ENCODE measurements around the gene MGAT4D. TPM values are rescaled to one million over a fixed set of nuclear protein-coding genes. Genes with fewer than 3 reads are reported as not detected.

MGAT4D gene
- total RNA-seq, 1 experiment from 2014 or later = not detected

- TF ChIP-seq, protein P1, sequence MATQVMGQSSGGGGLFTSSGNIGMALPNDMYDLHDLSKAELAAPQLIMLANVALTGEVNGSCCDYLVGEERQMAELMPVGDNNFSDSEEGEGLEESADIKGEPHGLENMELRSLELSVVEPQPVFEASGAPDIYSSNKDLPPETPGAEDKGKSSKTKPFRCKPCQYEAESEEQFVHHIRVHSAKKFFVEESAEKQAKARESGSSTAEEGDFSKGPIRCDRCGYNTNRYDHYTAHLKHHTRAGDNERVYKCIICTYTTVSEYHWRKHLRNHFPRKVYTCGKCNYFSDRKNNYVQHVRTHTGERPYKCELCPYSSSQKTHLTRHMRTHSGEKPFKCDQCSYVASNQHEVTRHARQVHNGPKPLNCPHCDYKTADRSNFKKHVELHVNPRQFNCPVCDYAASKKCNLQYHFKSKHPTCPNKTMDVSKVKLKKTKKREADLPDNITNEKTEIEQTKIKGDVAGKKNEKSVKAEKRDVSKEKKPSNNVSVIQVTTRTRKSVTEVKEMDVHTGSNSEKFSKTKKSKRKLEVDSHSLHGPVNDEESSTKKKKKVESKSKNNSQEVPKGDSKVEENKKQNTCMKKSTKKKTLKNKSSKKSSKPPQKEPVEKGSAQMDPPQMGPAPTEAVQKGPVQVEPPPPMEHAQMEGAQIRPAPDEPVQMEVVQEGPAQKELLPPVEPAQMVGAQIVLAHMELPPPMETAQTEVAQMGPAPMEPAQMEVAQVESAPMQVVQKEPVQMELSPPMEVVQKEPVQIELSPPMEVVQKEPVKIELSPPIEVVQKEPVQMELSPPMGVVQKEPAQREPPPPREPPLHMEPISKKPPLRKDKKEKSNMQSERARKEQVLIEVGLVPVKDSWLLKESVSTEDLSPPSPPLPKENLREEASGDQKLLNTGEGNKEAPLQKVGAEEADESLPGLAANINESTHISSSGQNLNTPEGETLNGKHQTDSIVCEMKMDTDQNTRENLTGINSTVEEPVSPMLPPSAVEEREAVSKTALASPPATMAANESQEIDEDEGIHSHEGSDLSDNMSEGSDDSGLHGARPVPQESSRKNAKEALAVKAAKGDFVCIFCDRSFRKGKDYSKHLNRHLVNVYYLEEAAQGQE (IDR thresholded peaks at IDR 0.05; ENCODE audit: low read depth) = no peak
Measured at GRCh38 chr4:140427106-140427918, 70.8 kb downstream of the MGAT4D start, which contains the start of gene CLGN (continued).

GRCh38 chr4:140426610-140427105 lies 71.4 kb downstream of the MGAT4D start:
- no peak overlapping the region for H2AFZ ChIP-seq (ENCODE audit: low read depth, low read length, poor library complexity, severe bottlenecking)
- ChIA-PET RAD21 (ENCODE audit: low non-redundant PET in 1 of 2, low total read pairs in 2 of 2, uncharacterized antibody in 2 of 2, unreplicated experiment in 2 of 2) (no interaction called here), CTCF (interaction anchor here (0.8 kb wide), 1 partner anchor 29 kb away, joined by 3 read pairs; no protein-coding TSS in a partner anchor), POLR2A (no interaction called here)
- intact Hi-C loops (cut with micrococcal nuclease) = no loop called here
- H3K27ac ChIP-seq (ENCODE audit: low read depth, low read length) = no peak overlapping the region
- no peaks in the 10 kb centered on the region for H3K9me3 ChIP-seq (ENCODE audit: control insufficient read depth in 1 of 2, insufficient read depth in 1 of 2, low read depth in 1 of 2, low read length in 2 of 2)
- H3K4me2 ChIP-seq (ENCODE audit: low read length) = peak overlapping the region; percentile 98
- no peaks in the 10 kb centered on the region for H3K9me2 ChIP-seq (ENCODE audit: insufficient read depth)
- H3K4me1 ChIP-seq (ENCODE audit: control insufficient read depth in 1 of 2, insufficient read depth in 2 of 2, low read length in 2 of 2) = peaks cover 3 to 11% of the 10 kb centered on the region in 2 experiments; a peak in 3 of 4 replicates
- ATAC-seq = no peak
- H3K9ac ChIP-seq (ENCODE audit: low read length) = no peak overlapping the region
- H3K36me3 ChIP-seq (ENCODE audit: control insufficient read depth in 1 of 2, insufficient read depth in 2 of 2, low read length in 2 of 2) = no peaks in the 10 kb centered on the region
- peak overlapping the region; percentile 56 to 67 for H3K4me3 ChIP-seq (replicated peaks in 1 of 2; ENCODE audit: low read depth in 1 of 2, low read length in 2 of 2)
- H4K20me1 ChIP-seq (ENCODE audit: insufficient read depth) = no peaks in the 10 kb centered on the region
- H3K79me2 ChIP-seq (ENCODE audit: insufficient read depth, low read length) = no peaks in the 10 kb centered on the region
- TF ChIP-seq EZH2phosphoT487 (IDR thresholded peaks at IDR 0.05; ENCODE audit: borderline replicate concordance) (no peak), POLR2A (IDR thresholded peaks at IDR 0.05; ENCODE audit: borderline replicate concordance, extremely low read depth, insufficient read depth, insufficient read length) (no peak), CTCF (IDR thresholded peaks at IDR 0.05 in 2 of 3, conservative IDR thresholded peaks at IDR 0.05 in 1 of 3; ENCODE audit: borderline replicate concordance in 1 of 3, insufficient read depth in 1 of 3, low read depth in 2 of 3, low read length in 2 of 3) (no peak), ELF1 (IDR thresholded peaks at IDR 0.05; ENCODE audit: borderline replicate concordance, low read depth) (no peak), EGR1 (IDR thresholded peaks at IDR 0.05; ENCODE audit: low read depth) (no peak), CEBPB (IDR thresholded peaks at IDR 0.05; ENCODE audit: low read depth) (no peak), SRF (IDR thresholded peaks at IDR 0.05; ENCODE audit: low read depth) (no peak), SIN3A (IDR thresholded peaks at IDR 0.05; ENCODE audit: low read depth) (no peak), ZFX (IDR thresholded peaks at IDR 0.05) (no peak)
- TF ChIP-seq, protein P2, sequence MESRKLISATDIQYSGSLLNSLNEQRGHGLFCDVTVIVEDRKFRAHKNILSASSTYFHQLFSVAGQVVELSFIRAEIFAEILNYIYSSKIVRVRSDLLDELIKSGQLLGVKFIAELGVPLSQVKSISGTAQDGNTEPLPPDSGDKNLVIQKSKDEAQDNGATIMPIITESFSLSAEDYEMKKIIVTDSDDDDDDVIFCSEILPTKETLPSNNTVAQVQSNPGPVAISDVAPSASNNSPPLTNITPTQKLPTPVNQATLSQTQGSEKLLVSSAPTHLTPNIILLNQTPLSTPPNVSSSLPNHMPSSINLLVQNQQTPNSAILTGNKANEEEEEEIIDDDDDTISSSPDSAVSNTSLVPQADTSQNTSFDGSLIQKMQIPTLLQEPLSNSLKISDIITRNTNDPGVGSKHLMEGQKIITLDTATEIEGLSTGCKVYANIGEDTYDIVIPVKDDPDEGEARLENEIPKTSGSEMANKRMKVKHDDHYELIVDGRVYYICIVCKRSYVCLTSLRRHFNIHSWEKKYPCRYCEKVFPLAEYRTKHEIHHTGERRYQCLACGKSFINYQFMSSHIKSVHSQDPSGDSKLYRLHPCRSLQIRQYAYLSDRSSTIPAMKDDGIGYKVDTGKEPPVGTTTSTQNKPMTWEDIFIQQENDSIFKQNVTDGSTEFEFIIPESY (IDR thresholded peaks at IDR 0.05; ENCODE audit: extremely low read depth, insufficient replicate concordance, low read length) = no peak
- TF ChIP-seq, protein P3, sequence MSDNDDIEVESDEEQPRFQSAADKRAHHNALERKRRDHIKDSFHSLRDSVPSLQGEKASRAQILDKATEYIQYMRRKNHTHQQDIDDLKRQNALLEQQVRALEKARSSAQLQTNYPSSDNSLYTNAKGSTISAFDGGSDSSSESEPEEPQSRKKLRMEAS (IDR thresholded peaks at IDR 0.05) = no peak
- no TSS peak for BruUV-seq (replicated peaks)
- no peaks in the 10 kb centered on the region for H3K27me3 ChIP-seq (ENCODE audit: insufficient read depth, low read length)
- no peak for DNase-seq (ENCODE audit: low read depth, low spot score)

All from HCT116 (cell line).